ENCODE measurements around the gene GRM2.

GRCh38 chr3:51721062-51721745, 14.3 kb downstream of the GRM2 start:
- TF ChIP-seq CTCF (IDR thresholded peaks at IDR 0.05) (no peak), POLR2A (IDR thresholded peaks at IDR 0.05) (no peak)

All from tibial nerve (tissue), 3 donors.